ENCODE data around the gene ADCY5.

GRCh38 chr3:123399653-123400052, 49.2 kb downstream of the ADCY5 start:
- TF ChIP-seq POLR2A (IDR thresholded peaks at IDR 0.05) (no peak), CTCF (IDR thresholded peaks at IDR 0.05) (no peak)

All from Peyer's patch (tissue), 4 donors.